ENCODE measurements around the gene HAPSTR1. TPM values are rescaled to one million over a fixed set of nuclear protein-coding genes. Genes with fewer than 3 reads are reported as not detected.
"Not testable (repeated sequence)": the region's sequence is repeated elsewhere in the genome, so short reads cannot be mapped to it uniquely, and the experiment has no call there.

HAPSTR1 gene, protein sequence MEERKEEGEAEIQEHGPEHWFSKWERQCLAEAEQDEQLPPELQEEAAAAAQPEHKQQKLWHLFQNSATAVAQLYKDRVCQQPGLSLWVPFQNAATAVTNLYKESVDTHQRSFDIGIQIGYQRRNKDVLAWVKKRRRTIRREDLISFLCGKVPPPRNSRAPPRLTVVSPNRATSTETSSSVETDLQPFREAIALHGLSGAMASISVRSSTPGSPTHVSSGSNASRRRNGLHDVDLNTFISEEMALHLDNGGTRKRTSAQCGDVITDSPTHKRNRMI
- 10 to 100 TPM; 65.0 to 77.4 (median 72.0) TPM for total RNA-seq (2021; fragmentation: NEBNext Ultra II Directional; extraction: Animal tissue kit (Norgen Biotek cat#: 25700))
- long read RNA-seq, partial matches to known transcripts = 2 of 14 reads
- long read RNA-seq, other reads (novel, unspliced or antisense) = 12 of 14 reads

DNA sequence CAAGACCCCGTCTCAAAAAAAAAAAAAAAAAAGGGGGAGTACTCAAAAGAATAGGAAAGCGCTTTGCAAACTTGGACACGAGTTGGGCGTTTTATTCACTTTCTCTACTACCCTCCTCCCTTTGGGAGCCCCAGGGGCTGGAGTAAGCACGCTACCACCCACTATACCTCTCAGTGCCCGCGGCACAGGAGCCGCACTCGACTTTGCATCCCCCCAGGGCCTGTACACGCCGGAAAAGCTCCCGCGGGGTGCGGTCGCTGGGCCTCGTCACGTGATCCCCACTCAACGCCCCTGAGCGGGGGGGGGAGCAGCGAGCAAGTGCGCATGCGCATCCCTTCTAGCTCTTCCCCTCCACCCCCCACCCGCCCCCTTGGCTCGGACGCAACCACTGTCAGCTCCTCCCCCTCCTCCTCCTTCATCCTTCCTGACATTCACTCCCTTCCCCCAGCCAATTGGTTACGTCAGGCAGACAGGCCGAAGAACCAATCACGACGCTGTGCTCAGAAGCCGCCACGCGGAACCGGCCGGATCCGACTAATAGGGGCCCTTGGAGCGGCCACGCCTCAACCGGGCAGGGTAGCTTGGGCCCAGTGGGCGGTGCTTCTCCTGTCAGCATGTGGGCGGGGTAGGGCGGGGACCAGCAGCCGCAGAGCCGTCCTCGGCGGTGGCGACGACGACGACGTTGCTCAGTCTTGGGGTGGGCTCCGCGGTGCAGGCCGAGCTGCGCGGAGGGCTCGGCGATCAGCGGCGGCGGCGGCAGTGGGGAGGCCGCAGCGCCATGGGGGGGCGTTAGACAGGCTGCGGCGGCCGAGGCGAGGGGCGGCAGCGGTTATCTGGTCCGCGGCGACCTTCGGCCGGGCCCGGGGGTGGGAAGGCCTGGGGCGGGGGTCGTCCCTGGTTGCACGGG lies at the start of gene HAPSTR1:
Gene HAPSTR1 (plus strand): TSS at position 685 of the 907 bp plus-strand sequence. CDS start 401 bp downstream, outside the sequence.
- peak; percentile 100 for DNase-seq
- peaks cover 6% of the 10 kb centered on the region for H3K27me3 Mint-ChIP-seq (ENCODE audit: insufficient read depth)
- H3K9me3 Mint-ChIP-seq = no peaks in the 10 kb centered on the region
- TF ChIP-seq, protein P1, sequence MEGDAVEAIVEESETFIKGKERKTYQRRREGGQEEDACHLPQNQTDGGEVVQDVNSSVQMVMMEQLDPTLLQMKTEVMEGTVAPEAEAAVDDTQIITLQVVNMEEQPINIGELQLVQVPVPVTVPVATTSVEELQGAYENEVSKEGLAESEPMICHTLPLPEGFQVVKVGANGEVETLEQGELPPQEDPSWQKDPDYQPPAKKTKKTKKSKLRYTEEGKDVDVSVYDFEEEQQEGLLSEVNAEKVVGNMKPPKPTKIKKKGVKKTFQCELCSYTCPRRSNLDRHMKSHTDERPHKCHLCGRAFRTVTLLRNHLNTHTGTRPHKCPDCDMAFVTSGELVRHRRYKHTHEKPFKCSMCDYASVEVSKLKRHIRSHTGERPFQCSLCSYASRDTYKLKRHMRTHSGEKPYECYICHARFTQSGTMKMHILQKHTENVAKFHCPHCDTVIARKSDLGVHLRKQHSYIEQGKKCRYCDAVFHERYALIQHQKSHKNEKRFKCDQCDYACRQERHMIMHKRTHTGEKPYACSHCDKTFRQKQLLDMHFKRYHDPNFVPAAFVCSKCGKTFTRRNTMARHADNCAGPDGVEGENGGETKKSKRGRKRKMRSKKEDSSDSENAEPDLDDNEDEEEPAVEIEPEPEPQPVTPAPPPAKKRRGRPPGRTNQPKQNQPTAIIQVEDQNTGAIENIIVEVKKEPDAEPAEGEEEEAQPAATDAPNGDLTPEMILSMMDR (IDR thresholded peaks at IDR 0.05) = no peak
- peaks cover 33% of the 10 kb centered on the region for H3K4me1 Mint-ChIP-seq (ENCODE audit: low read depth)
- H3K4me3 Mint-ChIP-seq = peak within 1 kb of the TSS; percentile 95
- peaks cover 31% of the 10 kb centered on the region for H3K36me3 Mint-ChIP-seq (ENCODE audit: low read depth)
- H3K27ac Mint-ChIP-seq = peak within 1 kb of the TSS; percentile 93

DNA sequence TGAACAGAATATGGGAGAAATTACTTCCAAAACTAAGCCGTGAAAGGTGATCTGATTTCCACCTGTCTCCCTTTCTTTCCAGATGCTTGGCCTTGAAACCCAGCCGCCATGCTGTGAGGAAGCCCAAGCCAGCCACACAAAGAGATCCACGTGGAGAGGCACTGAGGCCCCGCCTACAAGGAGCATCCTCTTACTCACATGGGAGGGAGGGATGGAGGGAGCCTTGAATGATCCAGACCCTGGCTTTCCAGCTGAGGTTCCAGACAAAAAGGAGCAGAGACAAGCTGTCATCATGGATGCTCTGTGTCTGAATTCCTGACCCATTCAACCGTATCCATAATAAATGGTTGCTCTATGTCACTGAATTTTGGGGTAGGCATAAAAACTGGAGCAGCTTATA lies 48.9 kb upstream of the HAPSTR1 start:
- H3K36me3 Mint-ChIP-seq (ENCODE audit: low read depth) = peaks cover 14% of the 10 kb centered on the region
- peaks cover 25% of the 10 kb centered on the region for H3K4me1 Mint-ChIP-seq (ENCODE audit: low read depth)
- H3K27ac Mint-ChIP-seq = peak overlapping the region; percentile 95
- H3K9me3 Mint-ChIP-seq = peaks cover 5% of the 10 kb centered on the region
- TF ChIP-seq, protein P1 (IDR thresholded peaks at IDR 0.05) = no peak
- H3K27me3 Mint-ChIP-seq (ENCODE audit: insufficient read depth) = no peaks in the 10 kb centered on the region
- peak overlapping the region; percentile 78; the same call in 1 of the 2 replicates for H3K4me3 Mint-ChIP-seq
- no peak for DNase-seq

DNA sequence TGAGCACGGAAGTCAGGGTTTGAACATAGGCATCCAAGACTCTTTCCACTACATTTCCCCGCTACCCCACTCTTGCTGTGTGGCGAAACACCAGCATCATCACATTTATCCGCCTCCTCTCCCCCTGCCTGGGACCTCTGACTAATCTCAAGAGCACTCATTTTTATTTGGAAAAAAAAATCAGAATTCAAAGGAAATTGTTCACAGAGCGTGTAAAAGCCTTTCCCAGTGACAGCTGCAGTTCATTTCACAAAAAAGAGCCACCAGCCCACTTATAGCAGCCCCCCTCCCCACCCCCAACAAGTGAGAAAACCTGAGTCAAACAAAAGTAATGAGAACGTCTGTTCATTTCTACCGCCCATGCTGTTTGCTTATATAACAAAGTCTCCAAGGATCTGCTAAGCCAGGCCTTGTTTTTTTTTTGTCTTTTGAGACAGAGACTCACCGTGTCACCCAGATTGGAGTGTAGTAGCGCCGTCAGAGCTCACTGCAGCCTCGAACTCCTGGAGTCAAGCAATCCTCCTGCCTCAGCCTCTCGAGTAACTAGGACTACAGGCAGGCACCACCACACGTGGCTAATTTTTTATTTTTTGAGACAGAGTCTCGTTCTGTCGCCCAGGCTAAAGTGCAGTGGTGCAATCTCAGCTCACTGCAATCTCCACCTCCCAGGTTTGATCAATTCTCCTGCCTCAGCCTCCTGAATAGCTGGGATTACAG lies 48.3 kb upstream of the HAPSTR1 start:
- TF ChIP-seq, protein P1 (IDR thresholded peaks at IDR 0.05) = no peak
- no peaks in the 10 kb centered on the region for H3K27me3 Mint-ChIP-seq (ENCODE audit: insufficient read depth)
- peak overlapping the region; percentile 95 for H3K27ac Mint-ChIP-seq
- DNase-seq = peak; percentile 52
- H3K9me3 Mint-ChIP-seq = peaks cover 5% of the 10 kb centered on the region
- peak overlapping the region; percentile 78 for H3K4me3 Mint-ChIP-seq
- H3K36me3 Mint-ChIP-seq (ENCODE audit: low read depth) = peaks cover 14% of the 10 kb centered on the region
- peaks cover 31% of the 10 kb centered on the region for H3K4me1 Mint-ChIP-seq (ENCODE audit: low read depth)

DNA sequence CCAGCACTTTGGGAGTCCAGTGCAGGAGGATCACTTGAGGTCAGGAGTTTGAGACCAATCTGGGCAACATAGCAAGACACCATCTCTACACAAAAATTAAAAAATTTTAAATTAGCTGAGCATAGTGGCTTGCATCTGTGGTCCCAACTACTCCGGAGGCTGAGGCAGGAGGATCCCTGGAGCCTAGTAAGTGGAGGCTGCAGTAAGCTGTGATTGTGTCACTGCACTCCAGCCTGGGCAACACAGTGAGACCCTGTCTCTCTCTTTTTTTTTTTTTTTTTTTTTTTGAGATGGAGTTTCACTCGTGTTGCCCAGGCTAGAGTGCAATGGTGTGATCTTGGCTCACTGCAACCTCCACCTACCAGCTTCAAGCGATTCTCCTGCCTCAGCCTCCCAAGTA lies 45.9 kb upstream of the HAPSTR1 start:
- H3K4me3 Mint-ChIP-seq; H3K9me3 Mint-ChIP-seq; H3K27me3 Mint-ChIP-seq (ENCODE audit: insufficient read depth); DNase-seq; H3K27ac Mint-ChIP-seq: not testable (repeated sequence)
- Mint-ChIP-seq H3K4me1 (ENCODE audit: low read depth) (peaks cover 52% of the 10 kb centered on the region), H3K36me3 (ENCODE audit: low read depth) (peaks cover 14% of the 10 kb centered on the region)

DNA sequence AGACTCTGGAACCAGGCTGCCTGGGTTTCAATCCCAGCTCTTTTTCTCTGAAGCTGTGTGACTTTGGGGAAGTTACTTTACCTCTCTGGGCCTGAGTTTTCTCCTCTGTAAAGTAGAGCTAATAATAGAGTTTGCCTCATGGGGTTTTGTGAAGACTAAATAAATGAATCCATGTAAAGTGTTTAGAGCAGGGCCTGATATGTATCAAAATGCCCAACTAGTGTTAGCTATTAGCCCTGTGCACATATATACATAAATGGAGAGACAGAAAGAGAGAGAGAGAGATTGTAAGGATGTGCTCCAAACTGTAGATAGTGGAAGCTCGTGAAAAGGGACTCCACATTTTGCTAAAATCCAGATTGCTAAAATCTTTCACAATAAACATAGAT lies 44.8 kb upstream of the HAPSTR1 start:
- H3K27me3 Mint-ChIP-seq (ENCODE audit: insufficient read depth) = no peaks in the 10 kb centered on the region
- TF ChIP-seq, protein P1 (IDR thresholded peaks at IDR 0.05) = no peak
- peak overlapping the region; percentile 93 for H3K27ac Mint-ChIP-seq
- peaks cover 5% of the 10 kb centered on the region for H3K9me3 Mint-ChIP-seq
- peaks cover 52% of the 10 kb centered on the region for H3K4me1 Mint-ChIP-seq (ENCODE audit: low read depth)
- DNase-seq = no peak
- H3K36me3 Mint-ChIP-seq (ENCODE audit: low read depth) = peaks cover 14% of the 10 kb centered on the region
- no peak overlapping the region for H3K4me3 Mint-ChIP-seq

All from HFFc6 (cell line).